H9 (cell line): ENCODE data around the gene DOCK7. TPM values are rescaled to one million over a fixed set of nuclear protein-coding genes. Genes with fewer than 3 reads are reported as not detected.

Experiments used
- DNase-seq: peaks from one replicate; pipeline ENCODE4 v3.0.0-alpha.2; 2017
- H2AFZ ChIP-seq: one replicate; pipeline ENCODE4 v1.6.1; 2013; ENCODE audit warnings: mild to moderate bottlenecking, low read length, control low read depth, moderate library complexity
- H2AK5ac ChIP-seq: 2 replicates; pipeline ENCODE4 v1.6.1; 2013; ENCODE audit warnings: low read length, control low read depth, mixed read lengths; ENCODE audit not compliant: insufficient read length
- H2BK120ac ChIP-seq: one replicate; pipeline ENCODE4 v1.6.1; 2013; ENCODE audit warnings: low read depth, mild to moderate bottlenecking, low read length, control low read depth, inconsistent platforms; ENCODE audit not compliant: poor library complexity, severe bottlenecking
- H2BK12ac ChIP-seq: 2 replicates; pipeline ENCODE4 v1.6.1; 2013; ENCODE audit warnings: low read length, control low read depth, mixed read lengths, low read depth; ENCODE audit not compliant: insufficient read length
- H2BK15ac ChIP-seq: 2 replicates; pipeline ENCODE4 v1.6.1; 2013; ENCODE audit warnings: low read depth, low read length, control low read depth
- H2BK20ac ChIP-seq: one replicate; pipeline ENCODE4 v1.6.1; 2013; ENCODE audit warnings: low read depth, mild to moderate bottlenecking, low read length, control low read depth, inconsistent platforms; ENCODE audit not compliant: poor library complexity, severe bottlenecking
- H2BK5ac ChIP-seq: 2 replicates; pipeline ENCODE4 v1.6.1; 2013; ENCODE audit warnings: low read length, control low read depth, mixed read lengths; ENCODE audit not compliant: insufficient read length
- H3K14ac ChIP-seq: 2 replicates; pipeline ENCODE4 v1.6.1; 2013; ENCODE audit warnings: low read length, control low read depth; ENCODE audit not compliant: insufficient read depth
- H3K18ac ChIP-seq: 2 replicates; pipeline ENCODE4 v1.6.1; 2013; ENCODE audit warnings: low read depth, mild to moderate bottlenecking, mixed read lengths, low read length, control low read depth; ENCODE audit not compliant: insufficient read length
- H3K23ac ChIP-seq: 2 replicates; pipeline ENCODE4 v1.6.1; 2013; ENCODE audit warnings: low read length, control low read depth, mixed read lengths, low read depth; ENCODE audit not compliant: insufficient read length
- H3K23me2 ChIP-seq: 2 replicates; pipeline ENCODE4 v1.6.1; 2013; ENCODE audit warnings: low read depth, mild to moderate bottlenecking, mixed read lengths, low read length, control low read depth; ENCODE audit not compliant: insufficient read length, poor library complexity, severe bottlenecking
- H3K27ac ChIP-seq: 2 replicates; pipeline ENCODE4 v1.5.1; 2013; ENCODE audit warnings: low read length, control low read depth, mixed read lengths, low read depth; ENCODE audit not compliant: insufficient read length
- H3K27me3 ChIP-seq: 2 replicates; pipeline ENCODE4 v1.6.1; 2013; ENCODE audit warnings: low read length, control low read depth, inconsistent platforms; ENCODE audit not compliant: insufficient read depth
- H3K4ac ChIP-seq: 2 replicates; pipeline ENCODE4 v1.6.1; 2013; ENCODE audit warnings: low read depth, mild to moderate bottlenecking, control low read depth, inconsistent platforms, low read length, moderate library complexity
- H3K4me1 ChIP-seq: 2 replicates; pipeline ENCODE4 v1.6.1; 2013; ENCODE audit warnings: low read length, control low read depth, inconsistent platforms; ENCODE audit not compliant: insufficient read depth
- H3K4me2 ChIP-seq: 2 replicates; pipeline ENCODE4 v1.6.1; 2013; ENCODE audit warnings: low read length, control low read depth, mixed read lengths; ENCODE audit not compliant: insufficient read length, insufficient read depth
- H3K56ac ChIP-seq: 2 replicates; pipeline ENCODE4 v1.6.1; 2013; ENCODE audit warnings: low read depth, mild to moderate bottlenecking, mixed read lengths, low read length, control low read depth; ENCODE audit not compliant: insufficient read length
- H3K79me1 ChIP-seq: 2 replicates; pipeline ENCODE4 v1.6.1; 2013; ENCODE audit warnings: low read depth, mild to moderate bottlenecking, moderate library complexity, low read length, control low read depth, inconsistent platforms; ENCODE audit not compliant: insufficient read depth, poor library complexity, severe bottlenecking
- H3K79me2 ChIP-seq: 2 replicates; pipeline ENCODE4 v1.6.1; 2013; ENCODE audit warnings: low read length, control low read depth, inconsistent platforms; ENCODE audit not compliant: insufficient read depth
- H3K9ac ChIP-seq: 2 replicates; pipeline ENCODE4 v1.6.1; 2013; ENCODE audit warnings: low read length, control low read depth, mixed read lengths; ENCODE audit not compliant: insufficient read length; ENCODE audit errors: extremely low read depth
- H3K9me3 ChIP-seq: one replicate; pipeline ENCODE4 v1.6.1; 2013; ENCODE audit warnings: low read depth, low read length, inconsistent platforms; ENCODE audit not compliant: control insufficient read depth
- H3T11ph ChIP-seq: one replicate; pipeline ENCODE4 v1.6.1; 2013; ENCODE audit warnings: mild to moderate bottlenecking, low read length, control low read depth, inconsistent platforms
- H4K20me1 ChIP-seq: one replicate; pipeline ENCODE4 v1.6.1; 2013; ENCODE audit not compliant: control insufficient read depth, insufficient read length, insufficient read depth
- H4K5ac ChIP-seq: 2 replicates; pipeline ENCODE4 v1.6.1; 2013; ENCODE audit warnings: low read depth, mild to moderate bottlenecking, mixed read lengths, low read length, control low read depth; ENCODE audit not compliant: insufficient read length
- H4K8ac ChIP-seq: replicated peaks from 2 replicates; pipeline ENCODE4 v1.6.1; 2013; ENCODE audit warnings: low read length, control low read depth, mixed read lengths, low read depth; ENCODE audit not compliant: insufficient read length
- H4K91ac ChIP-seq: 2 replicates; pipeline ENCODE4 v1.6.1; 2013; ENCODE audit warnings: low read depth, mild to moderate bottlenecking, moderate library complexity, mixed read lengths, low read length, control low read depth; ENCODE audit not compliant: insufficient read length
- H3K27ac Mint-ChIP-seq, 3 experiments: 2 replicates in 2 of 3; 3 replicates in 1 of 3; pipeline ENCODE4 v1.8.0; 2020 to 2021; ENCODE audit warnings: mixed read lengths in 3 of 3, mild to moderate bottlenecking in 1 of 3, moderate library complexity in 1 of 3
- H3K27me3 Mint-ChIP-seq: 2 replicates; pipeline ENCODE4 v1.8.0; 2021; ENCODE audit warnings: low read depth, mild to moderate bottlenecking, moderate library complexity, mixed read lengths
- H3K36me3 Mint-ChIP-seq, 3 experiments: 2 replicates in 2 of 3; 3 replicates in 1 of 3; pipeline ENCODE4 v1.8.0; 2020 to 2021; ENCODE audit warnings: low read depth in 3 of 3, mixed read lengths in 3 of 3; ENCODE audit not compliant: insufficient read depth in 1 of 3
- H3K4me1 Mint-ChIP-seq, 2 experiments: 2 replicates each; pipeline ENCODE4 v1.8.0; 2020; ENCODE audit warnings: mixed read lengths in 2 of 2
- H3K4me3 Mint-ChIP-seq, 2 experiments: 2 replicates in 1 of 2; 3 replicates in 1 of 2; pipeline ENCODE4 v1.8.0; 2020 to 2021; ENCODE audit warnings: mild to moderate bottlenecking in 2 of 2, mixed read lengths in 2 of 2, moderate library complexity in 1 of 2
- H3K9me3 Mint-ChIP-seq, 2 experiments: 2 replicates in 1 of 2; 3 replicates in 1 of 2; pipeline ENCODE4 v1.8.0; 2020; ENCODE audit warnings: mild to moderate bottlenecking in 2 of 2, mixed read lengths in 2 of 2, moderate library complexity in 1 of 2
- CTCF ChIP-seq: fragments of 200-600 bp; sonication (generic); conservative IDR thresholded peaks from 3 replicates; pipeline ENCODE4 v1.8.0; 2021; ENCODE audit warnings: antibody characterized with exemption, mild to moderate bottlenecking
- WGBS: extraction: QIAGEN DNeasy Blood & Tissue Kit; methylation state at CpG from one replicate; pipeline ENCODE4 v1.1.7; 2013; ENCODE audit warnings: missing lambda C conversion rate, low lambda C conversion rate, mixed read lengths; ENCODE audit not compliant: insufficient read length; ENCODE audit errors: extremely low coverage; 5-methylcytosine and 5-hydroxymethylcytosine counted together
- total RNA-seq: library from RNA; stranded (reverse); gene quantifications from 2 replicates; pipeline ENCODE4 v1.2.1, GENCODE V29; 2021

DOCK7 gene
- total RNA-seq, 1 experiment from 2014 or later, result 36.8 TPM

GRCh38 chr1:62625415-62625814 is 62.8 kb downstream of the DOCK7 start:
- H4K91ac ChIP-seq, result no peak overlapping the region
- no peak for DNase-seq
- no peak overlapping the region for H4K5ac ChIP-seq
- H2AFZ ChIP-seq, result no peak overlapping the region
- no peak overlapping the region for H3K18ac ChIP-seq
- H3K79me1 ChIP-seq, result no peaks in the 10 kb centered on the region
- H2BK120ac ChIP-seq, result no peak overlapping the region
- no peaks in the 10 kb centered on the region for H3K4me1 ChIP-seq
- no peak overlapping the region for H3K4me3 Mint-ChIP-seq
- H3K36me3 Mint-ChIP-seq, result peaks cover under 1 to 11% (median 5%) of the 10 kb centered on the region in 3 experiments; a peak in 3 of 7 replicates
- no peaks in the 10 kb centered on the region for H3K23me2 ChIP-seq
- no peak overlapping the region for H3K4me2 ChIP-seq
- H3K9me3 ChIP-seq, result no peaks in the 10 kb centered on the region
- H2BK15ac ChIP-seq, result no peak overlapping the region
- H3K9ac ChIP-seq, result no peak overlapping the region
- H3T11ph ChIP-seq, result no peak overlapping the region
- no peak overlapping the region for H3K23ac ChIP-seq
- no peaks in the 10 kb centered on the region for H3K27me3 ChIP-seq
- no peak overlapping the region for H3K14ac ChIP-seq
- H3K4me1 Mint-ChIP-seq, result peaks cover 7 to 8% of the 10 kb centered on the region in 2 experiments; a peak in 2 of 4 replicates
- no peaks in the 10 kb centered on the region for H3K27me3 Mint-ChIP-seq
- H4K8ac ChIP-seq, result no peak overlapping the region
- peak overlapping the region in 1 of 3 experiments; percentile 44; a peak in 1 of 7 replicates for H3K27ac Mint-ChIP-seq
- no peak overlapping the region for H2BK5ac ChIP-seq
- no peak overlapping the region for H2BK12ac ChIP-seq
- H3K56ac ChIP-seq, result no peak overlapping the region
- no peaks in the 10 kb centered on the region for H4K20me1 ChIP-seq
- H3K79me2 ChIP-seq, result no peaks in the 10 kb centered on the region
- no peak overlapping the region for H2AK5ac ChIP-seq
- no peaks in the 10 kb centered on the region for H3K9me3 Mint-ChIP-seq
- no peak overlapping the region for H3K27ac ChIP-seq
- TF ChIP-seq CTCF, result no peak
- H2BK20ac ChIP-seq, result no peak overlapping the region
- no CpG with 5 or more reads among the region's 1 CpG for WGBS
- no peak overlapping the region for H3K4ac ChIP-seq
